Glutamatergic neuron (in vitro differentiated cells): ENCODE measurements around the gene RSKR. TPM values are rescaled to one million over a fixed set of nuclear protein-coding genes. Genes with fewer than 3 reads are reported as not detected.

Experiments
- total RNA-seq: library from RNA; stranded (reverse); fragmentation: NEBNext Ultra II Directional; extraction: Animal tissue kit (Norgen Biotek cat#: 25700); gene quantifications from one replicate; pipeline ENCODE4 v1.2.1, GENCODE V29; 2021; ENCODE audit not compliant: unreplicated experiment

The RSKR gene
- total RNA-seq, 1 donor from 2014 or later, result 44.5 TPM

Other genes starting within 250 kb of the RSKR start
- gene SEBOX, start 249.0 kb downstream of the RSKR start, total RNA-seq, result not detected
- 0.25 TPM for gene VTN, start 243.9 kb downstream of the RSKR start, total RNA-seq
- gene SARM1, start 242.5 kb downstream of the RSKR start, total RNA-seq, result 100 TPM
- gene SLC46A1, start 208.0 kb downstream of the RSKR start, total RNA-seq, result 6.3 TPM
- gene SLC13A2, start 140.5 kb downstream of the RSKR start, total RNA-seq, result not detected
- not detected for gene FOXN1, start 107.8 kb downstream of the RSKR start, total RNA-seq
- 57.2 TPM for gene UNC119, start 61.6 kb downstream of the RSKR start, total RNA-seq
- 63.1 TPM for gene PIGS, start 42.7 kb downstream of the RSKR start, total RNA-seq
- gene ALDOC, start 37.3 kb downstream of the RSKR start, total RNA-seq, result 50.9 TPM
- 31.5 TPM for gene SPAG5, start 15.2 kb downstream of the RSKR start, total RNA-seq
- gene BLTP2, start 31.0 kb upstream of the RSKR start, total RNA-seq, result 181 TPM
- gene SDF2, start 47.7 kb upstream of the RSKR start, total RNA-seq, result 54.3 TPM
- gene SUPT6H, start 48.0 kb upstream of the RSKR start, total RNA-seq, result 108 TPM
- gene PROCA1, start 97.7 kb upstream of the RSKR start, total RNA-seq, result 36.5 TPM
- 54.3 TPM for gene RAB34, start 103.7 kb upstream of the RSKR start, total RNA-seq
- gene RPL23A, start 105.8 kb upstream of the RSKR start, total RNA-seq, result 627 TPM
- gene TLCD1, start 112.0 kb upstream of the RSKR start, total RNA-seq, result 8.2 TPM
- gene NEK8, start 114.6 kb upstream of the RSKR start, total RNA-seq, result 5.9 TPM
- 373 TPM for gene TRAF4, start 129.8 kb upstream of the RSKR start, total RNA-seq
- gene FAM222B, start 228.6 kb upstream of the RSKR start, total RNA-seq, result 44.0 TPM
- 53.3 TPM for gene ERAL1, start 240.8 kb upstream of the RSKR start, total RNA-seq